ENCODE measurements around the gene GRHL1.

GRCh38 chr2:9914384-9915065 is 37.0 kb upstream of the GRHL1 start:
- TF ChIP-seq ATF3 (IDR thresholded peaks at IDR 0.05) (no peak), RAD21 (IDR thresholded peaks at IDR 0.05) (no peak), CTCF (IDR thresholded peaks at IDR 0.05; ENCODE audit: low read depth, low read length, missing input control) (no peak), GABPA (IDR thresholded peaks at IDR 0.05 in 1 of 2, conservative IDR thresholded peaks at IDR 0.05 in 1 of 2) (no peak), EGR1 (IDR thresholded peaks at IDR 0.05; ENCODE audit: low read depth in 2 of 2) (no peak), ZBTB33 (IDR thresholded peaks at IDR 0.05) (no peak)
- TF ChIP-seq, protein P1, sequence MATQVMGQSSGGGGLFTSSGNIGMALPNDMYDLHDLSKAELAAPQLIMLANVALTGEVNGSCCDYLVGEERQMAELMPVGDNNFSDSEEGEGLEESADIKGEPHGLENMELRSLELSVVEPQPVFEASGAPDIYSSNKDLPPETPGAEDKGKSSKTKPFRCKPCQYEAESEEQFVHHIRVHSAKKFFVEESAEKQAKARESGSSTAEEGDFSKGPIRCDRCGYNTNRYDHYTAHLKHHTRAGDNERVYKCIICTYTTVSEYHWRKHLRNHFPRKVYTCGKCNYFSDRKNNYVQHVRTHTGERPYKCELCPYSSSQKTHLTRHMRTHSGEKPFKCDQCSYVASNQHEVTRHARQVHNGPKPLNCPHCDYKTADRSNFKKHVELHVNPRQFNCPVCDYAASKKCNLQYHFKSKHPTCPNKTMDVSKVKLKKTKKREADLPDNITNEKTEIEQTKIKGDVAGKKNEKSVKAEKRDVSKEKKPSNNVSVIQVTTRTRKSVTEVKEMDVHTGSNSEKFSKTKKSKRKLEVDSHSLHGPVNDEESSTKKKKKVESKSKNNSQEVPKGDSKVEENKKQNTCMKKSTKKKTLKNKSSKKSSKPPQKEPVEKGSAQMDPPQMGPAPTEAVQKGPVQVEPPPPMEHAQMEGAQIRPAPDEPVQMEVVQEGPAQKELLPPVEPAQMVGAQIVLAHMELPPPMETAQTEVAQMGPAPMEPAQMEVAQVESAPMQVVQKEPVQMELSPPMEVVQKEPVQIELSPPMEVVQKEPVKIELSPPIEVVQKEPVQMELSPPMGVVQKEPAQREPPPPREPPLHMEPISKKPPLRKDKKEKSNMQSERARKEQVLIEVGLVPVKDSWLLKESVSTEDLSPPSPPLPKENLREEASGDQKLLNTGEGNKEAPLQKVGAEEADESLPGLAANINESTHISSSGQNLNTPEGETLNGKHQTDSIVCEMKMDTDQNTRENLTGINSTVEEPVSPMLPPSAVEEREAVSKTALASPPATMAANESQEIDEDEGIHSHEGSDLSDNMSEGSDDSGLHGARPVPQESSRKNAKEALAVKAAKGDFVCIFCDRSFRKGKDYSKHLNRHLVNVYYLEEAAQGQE (IDR thresholded peaks at IDR 0.05), result no peak

Measured in liver (tissue), 3 donors.